ENCODE data around the gene CTSO. TPM values are rescaled to one million over a fixed set of nuclear protein-coding genes. Genes with fewer than 3 reads are reported as not detected.

Gene CTSO
- total and polyA plus RNA-seq, 2 of the 8 experiments (the other 6 are each of a cell fraction or from before 2014, with no cell fraction given) = 0.39 to 0.41 TPM

DNA sequence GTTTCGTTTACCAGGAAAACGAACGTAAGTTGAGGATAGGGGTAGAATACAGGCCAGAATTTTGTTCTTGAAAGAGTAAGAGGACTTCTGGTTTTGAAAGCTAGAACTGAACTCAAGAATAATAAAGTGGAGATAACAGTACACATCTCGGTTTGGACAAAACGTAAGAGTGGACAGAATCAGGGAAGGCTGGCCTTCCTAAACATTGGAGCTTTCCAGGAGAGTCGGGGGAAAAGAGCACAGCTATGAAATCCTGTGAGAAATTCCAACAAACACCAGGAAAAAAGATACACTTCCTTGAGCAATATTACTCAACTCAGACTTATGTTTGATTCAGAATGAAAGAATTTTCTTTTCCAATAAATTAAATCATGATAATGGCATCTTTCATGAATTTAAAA is 1.2 kb downstream of the CTSO start:
- no peak overlapping the region; a peak in 1 of 4 replicates for H3K4me2 ChIP-seq (ENCODE audit: insufficient read depth in 1 of 2, low read depth in 2 of 2, low read length in 2 of 2)
- TF ChIP-seq, protein P1, sequence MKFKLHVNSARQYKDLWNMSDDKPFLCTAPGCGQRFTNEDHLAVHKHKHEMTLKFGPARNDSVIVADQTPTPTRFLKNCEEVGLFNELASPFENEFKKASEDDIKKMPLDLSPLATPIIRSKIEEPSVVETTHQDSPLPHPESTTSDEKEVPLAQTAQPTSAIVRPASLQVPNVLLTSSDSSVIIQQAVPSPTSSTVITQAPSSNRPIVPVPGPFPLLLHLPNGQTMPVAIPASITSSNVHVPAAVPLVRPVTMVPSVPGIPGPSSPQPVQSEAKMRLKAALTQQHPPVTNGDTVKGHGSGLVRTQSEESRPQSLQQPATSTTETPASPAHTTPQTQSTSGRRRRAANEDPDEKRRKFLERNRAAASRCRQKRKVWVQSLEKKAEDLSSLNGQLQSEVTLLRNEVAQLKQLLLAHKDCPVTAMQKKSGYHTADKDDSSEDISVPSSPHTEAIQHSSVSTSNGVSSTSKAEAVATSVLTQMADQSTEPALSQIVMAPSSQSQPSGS (IDR thresholded peaks at IDR 0.05; ENCODE audit: low read length) = no peak
- TF ChIP-seq SIX5 (IDR thresholded peaks at IDR 0.05; ENCODE audit: low read depth, low read length) (no peak), EP300 (IDR thresholded peaks at IDR 0.05; ENCODE audit: borderline replicate concordance in 1 of 2, low read depth in 2 of 2, low read length in 2 of 2) (no peak), CHD1 (IDR thresholded peaks at IDR 0.05; ENCODE audit: low read depth, low read length) (no peak), RAD21 (IDR thresholded peaks at IDR 0.05 in 1 of 2, conservative IDR thresholded peaks at IDR 0.05 in 1 of 2; ENCODE audit: low read depth in 2 of 2, low read length in 2 of 2) (no peak), POU5F1 (IDR thresholded peaks at IDR 0.05; ENCODE audit: low read depth, low read length) (no peak), EGR1 (IDR thresholded peaks at IDR 0.05; ENCODE audit: borderline replicate concordance, low read depth, low read length) (no peak), RBBP5 (IDR thresholded peaks at IDR 0.05; ENCODE audit: borderline replicate concordance, low read depth, low read length) (no peak), POLR2A (IDR thresholded peaks at IDR 0.05; ENCODE audit: control extremely low read depth in 1 of 2, low read depth in 2 of 2, low read length in 2 of 2) (no peak), SIRT6 (IDR thresholded peaks at IDR 0.05; ENCODE audit: low read length) (no peak), CREB1 (IDR thresholded peaks at IDR 0.05) (no peak), RXRA (IDR thresholded peaks at IDR 0.05; ENCODE audit: insufficient read depth, low read depth, low read length) (no peak)
- TF ChIP-seq, protein P2, sequence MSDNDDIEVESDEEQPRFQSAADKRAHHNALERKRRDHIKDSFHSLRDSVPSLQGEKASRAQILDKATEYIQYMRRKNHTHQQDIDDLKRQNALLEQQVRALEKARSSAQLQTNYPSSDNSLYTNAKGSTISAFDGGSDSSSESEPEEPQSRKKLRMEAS (IDR thresholded peaks at IDR 0.05) = no peak

More for the DNA sequence above, 1.2 kb downstream of the CTSO start:
- CTCF ChIA-PET (ENCODE audit: partially characterized antibody) = interaction anchor here (0.7 to 6.0 kb wide), 20 partner anchors 8 to 511 kb away, joined by 3 to 69 read pairs (median 4); no protein-coding TSS in a partner anchor
- Histone ChIP-seq H2BK5ac (ENCODE audit: low read depth, low read length) (no peak overlapping the region), H4K20me1 (replicated peaks in 1 of 2; ENCODE audit: control insufficient read depth in 1 of 2, insufficient read depth in 2 of 2, low read length in 2 of 2) (no peaks in the 10 kb centered on the region), H3K79me2 (ENCODE audit: control insufficient read depth in 1 of 2, insufficient read depth in 2 of 2, low read length in 2 of 2) (no peaks in the 10 kb centered on the region), H3K27me3 (replicated peaks in 1 of 4; ENCODE audit: control insufficient read depth in 3 of 4, extremely low read depth in 1 of 4, insufficient read depth in 3 of 4, low read length in 3 of 4) (no peaks in the 10 kb centered on the region), H4K91ac (replicated peaks; ENCODE audit: insufficient read length, low read length) (no peak overlapping the region), H2BK120ac (replicated peaks; ENCODE audit: low read depth, low read length) (no peak overlapping the region), H3K23me2 (ENCODE audit: low read depth, low read length) (peaks cover 6% of the 10 kb centered on the region; the same call in 1 of the 2 replicates), H3K4ac (replicated peaks; ENCODE audit: insufficient read length, low read depth, low read length) (no peak overlapping the region), H3K14ac (ENCODE audit: insufficient read length) (no peak overlapping the region), H2BK12ac (ENCODE audit: low read depth, low read length) (no peak overlapping the region), H3K4me1 (replicated peaks in 1 of 4; ENCODE audit: control insufficient read depth in 3 of 4, insufficient read depth in 4 of 4, low read length in 3 of 4) (no peaks in the 10 kb centered on the region), H2AK5ac (ENCODE audit: low read depth, low read length) (no peak overlapping the region), H3K79me1 (ENCODE audit: low read depth, low read length) (no peaks in the 10 kb centered on the region), H2AFZ (ENCODE audit: low read length) (0 out of 2 replicates have a peak overlapping the region, but pooled peaks have one; percentile 29), H4K8ac (ENCODE audit: extremely low read depth, insufficient read depth, low read length) (no peak overlapping the region), H3K36me3 (ENCODE audit: control insufficient read depth in 2 of 4, insufficient read depth in 4 of 4, low read length in 3 of 4) (no peaks in the 10 kb centered on the region), H3K27ac (ENCODE audit: low read depth, low read length) (no peak overlapping the region), H3K4me3 (ENCODE audit: extremely low read depth in 1 of 4, insufficient read depth in 2 of 4, low read depth in 3 of 4, low read length in 4 of 4) (no peak overlapping the region), H2BK20ac (ENCODE audit: low read length) (no peak overlapping the region), H4K5ac (ENCODE audit: insufficient read length, low read depth, low read length) (no peak overlapping the region), H3K56ac (replicated peaks; ENCODE audit: insufficient read length, low read depth, low read length) (no peak overlapping the region), H3K18ac (ENCODE audit: extremely low read depth, low read length) (no peak overlapping the region), H3K9ac (replicated peaks in 1 of 4; ENCODE audit: extremely low read depth in 1 of 4, low read depth in 3 of 4, low read length in 3 of 4) (no peak overlapping the region), H3K9me3 (ENCODE audit: insufficient read depth in 2 of 2, low read depth in 1 of 2, low read length in 1 of 2) (no peaks in the 10 kb centered on the region), H3K23ac (ENCODE audit: insufficient read length) (no peak overlapping the region), H2BK15ac (ENCODE audit: low read length) (no peak overlapping the region)
- POLR2A ChIA-PET (ENCODE audit: partially characterized antibody) = interaction anchor here (1.6 to 1.9 kb wide), 2 partner anchors 11 to 141 kb away, joined by 4 read pairs; no protein-coding TSS in a partner anchor
- DNase-seq (ENCODE audit: low read depth in 1 of 2, low spot score in 2 of 2) (no peak), FAIRE-seq (no peak)
- WGBS, 2 experiments (ENCODE audit: extremely low coverage in 1 of 2, insufficient coverage in 1 of 2, insufficient read length in 1 of 2, insufficient replicate concordance in 2 of 2, low coverage in 1 of 2, low lambda C conversion rate in 2 of 2, missing lambda C conversion rate in 1 of 2) = 89% methylated on average over 5 of the region's 6 CpGs; no CpG with 5 or more reads in 1 of the 2 experiments
